GM12891 (cell line): ENCODE data around the gene FRMD6.

Source experiments
- PAX5 ChIP-seq: IDR thresholded peaks from 2 replicates; pipeline ENCODE4 v1.6.1; 2011; ENCODE audit warnings: low read length, moderate library complexity, mild to moderate bottlenecking; ENCODE audit not compliant: insufficient read depth, severe bottlenecking
- POLR2A ChIP-seq: IDR thresholded peaks from 2 replicates; pipeline ENCODE4 v1.6.1; 2011; ENCODE audit warnings: low read depth, low read length, control low read depth
- POLR2AphosphoS5 ChIP-seq: IDR thresholded peaks from 2 replicates; pipeline ENCODE4 v1.6.1; 2011; ENCODE audit warnings: low read depth, low read length, control low read depth
- TAF1 ChIP-seq: IDR thresholded peaks from 2 replicates; pipeline ENCODE4 v1.6.1; 2011; ENCODE audit warnings: low read depth, low read length, control low read depth

DNA sequence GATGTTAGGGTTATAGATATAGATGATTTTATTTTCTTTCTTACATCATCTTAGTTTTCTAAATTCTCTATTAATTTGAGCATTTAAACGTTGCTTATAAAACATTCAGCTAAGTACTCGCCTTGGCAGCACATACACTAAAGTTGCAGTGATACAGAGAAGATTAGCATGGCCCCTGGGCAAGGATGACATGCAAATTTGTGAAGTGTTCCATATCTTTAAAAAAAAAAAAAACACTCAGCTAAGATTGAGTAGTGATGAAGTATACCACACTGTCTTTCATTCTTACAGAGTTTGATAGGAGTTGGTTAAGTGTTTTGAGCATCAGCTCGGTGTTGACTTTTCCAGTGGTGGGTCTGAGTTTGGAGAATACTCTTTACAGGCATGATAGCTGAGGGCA, 72.3 kb downstream of the FRMD6 start:
- TF ChIP-seq POLR2A (no peak), POLR2AphosphoS5 (no peak), PAX5 (no peak), TAF1 (no peak)
